Osteoblast (primary cell): ENCODE results near the gene CSMD2. TPM values are rescaled to one million over a fixed set of nuclear protein-coding genes. Genes with fewer than 3 reads are reported as not detected.

Source experiments
- DNase-seq: peaks from one replicate; pipeline ENCODE4 v3.0.0; 2011; ENCODE audit warnings: low spot score, mixed read lengths; ENCODE audit not compliant: insufficient read length; ENCODE audit errors: missing footprints
- H2AFZ ChIP-seq: 2 replicates; pipeline ENCODE4 v1.6.0; 2011; ENCODE audit warnings: mild to moderate bottlenecking, low read length
- H3K27ac ChIP-seq: 2 replicates; pipeline ENCODE4 v1.5.1; 2011; ENCODE audit warnings: mild to moderate bottlenecking, low read depth, low read length, moderate library complexity
- H3K27me3 ChIP-seq: 2 replicates; pipeline ENCODE4 v1.6.0; 2012; ENCODE audit warnings: mild to moderate bottlenecking, control low read depth, inconsistent platforms, low read length, moderate library complexity; ENCODE audit not compliant: insufficient read depth
- H3K36me3 ChIP-seq: 2 replicates; pipeline ENCODE4 v1.5.1; 2011; ENCODE audit warnings: mild to moderate bottlenecking, low read length, control low read depth, moderate library complexity; ENCODE audit not compliant: insufficient read depth
- H3K4me1 ChIP-seq: 2 replicates; pipeline ENCODE4 v1.5.1; 2011; ENCODE audit warnings: mild to moderate bottlenecking, low read length, control low read depth, moderate library complexity; ENCODE audit not compliant: insufficient read depth
- H3K4me2 ChIP-seq: 2 replicates; pipeline ENCODE4 v1.6.0; 2011; ENCODE audit warnings: mild to moderate bottlenecking, low read length; ENCODE audit not compliant: insufficient read depth
- H3K4me3 ChIP-seq: fragments of 200-600 bp; sonication (generic); 3 replicates; pipeline ENCODE4 v1.5.1; 2012; ENCODE audit warnings: mild to moderate bottlenecking, low read length, inconsistent platforms; ENCODE audit not compliant: insufficient read depth
- H3K79me2 ChIP-seq: 2 replicates; pipeline ENCODE4 v1.6.0; 2012; ENCODE audit warnings: mild to moderate bottlenecking, low read length, control low read depth, inconsistent platforms; ENCODE audit not compliant: insufficient read depth
- H3K9me3 ChIP-seq: 2 replicates; pipeline ENCODE4 v1.5.1; 2011; ENCODE audit warnings: low read depth, low read length, control low read depth
- H4K20me1 ChIP-seq: 2 replicates; pipeline ENCODE4 v1.6.0; 2012; ENCODE audit warnings: mild to moderate bottlenecking, low read length, control low read depth; ENCODE audit not compliant: insufficient read depth
- CTCF ChIP-seq: IDR thresholded peaks from 2 replicates; pipeline ENCODE4 v1.5.1; 2011; ENCODE audit warnings: mild to moderate bottlenecking, low read depth, low read length, moderate library complexity; ENCODE audit errors: extremely low read depth
- total RNA-seq: library from RNA; depleted of rRNA; stranded (reverse); fragments of >200 nt; gene quantifications from 2 replicates; pipeline ENCODE4 v1.2.3, GENCODE V29; 2012

The CSMD2 gene
- total RNA-seq, 1 donor, result 0.36 TPM

- Histone ChIP-seq H3K4me2 (no peak overlapping the region), H3K9me3 (no peaks in the 10 kb centered on the region), H2AFZ (no peak overlapping the region)
Observed at GRCh38 chr1:33468967-33469366, 696.1 kb downstream of the CSMD2 start.

GRCh38 chr1:33468531-33468930 lies 696.5 kb downstream of the CSMD2 start:
- no peak overlapping the region for H3K4me2 ChIP-seq
- H4K20me1 ChIP-seq, result no peaks in the 10 kb centered on the region
- no peaks in the 10 kb centered on the region for H3K36me3 ChIP-seq
- TF ChIP-seq CTCF, result no peak
- peaks cover 10% of the 10 kb centered on the region for H3K79me2 ChIP-seq
- no peak overlapping the region for H3K4me3 ChIP-seq
- DNase-seq, result no peak
- H3K27ac ChIP-seq, result no peak overlapping the region
- H3K4me1 ChIP-seq, result peaks cover 23% of the 10 kb centered on the region
- H2AFZ ChIP-seq, result peak overlapping the region; percentile 12
- no peaks in the 10 kb centered on the region for H3K9me3 ChIP-seq
- no peaks in the 10 kb centered on the region for H3K27me3 ChIP-seq

More at GRCh38 chr1:33468967-33469366, 696.1 kb downstream of the CSMD2 start:
- peaks cover 11% of the 10 kb centered on the region for H3K79me2 ChIP-seq
- no peak overlapping the region for H3K4me3 ChIP-seq
- no peak for DNase-seq
- H4K20me1 ChIP-seq, result no peaks in the 10 kb centered on the region
- no peak for TF ChIP-seq CTCF
- H3K36me3 ChIP-seq, result no peaks in the 10 kb centered on the region
- H3K27me3 ChIP-seq, result no peaks in the 10 kb centered on the region
- peaks cover 28% of the 10 kb centered on the region for H3K4me1 ChIP-seq
- H3K27ac ChIP-seq, result no peak overlapping the region

GRCh38 chr1:33468011-33468410 lies 697.0 kb downstream of the CSMD2 start:
- Histone ChIP-seq H3K36me3 (no peaks in the 10 kb centered on the region), H3K4me3 (no peak overlapping the region), H3K4me1 (peaks cover 18% of the 10 kb centered on the region), H3K27me3 (no peaks in the 10 kb centered on the region), H3K27ac (no peak overlapping the region), H3K79me2 (peaks cover 5% of the 10 kb centered on the region), H3K9me3 (no peaks in the 10 kb centered on the region), H3K4me2 (no peak overlapping the region), H2AFZ (peak overlapping the region; percentile 12), H4K20me1 (no peaks in the 10 kb centered on the region)
- TF ChIP-seq CTCF, result no peak
- DNase-seq, result no peak

GRCh38 chr1:33466159-33466558 lies 698.9 kb downstream of the CSMD2 start:
- no peak for DNase-seq
- no peak overlapping the region for H3K4me3 ChIP-seq
- H4K20me1 ChIP-seq, result no peaks in the 10 kb centered on the region
- no peaks in the 10 kb centered on the region for H3K27me3 ChIP-seq
- no peaks in the 10 kb centered on the region for H3K79me2 ChIP-seq
- no peaks in the 10 kb centered on the region for H3K9me3 ChIP-seq
- peaks cover 10% of the 10 kb centered on the region for H3K4me1 ChIP-seq
- no peak overlapping the region for H3K27ac ChIP-seq
- TF ChIP-seq CTCF, result no peak
- no peak overlapping the region for H3K4me2 ChIP-seq
- H2AFZ ChIP-seq, result peak overlapping the region; percentile 14
- H3K36me3 ChIP-seq, result no peaks in the 10 kb centered on the region
